AG04449 (cell line): Measurements from ENCODE around the gene PLEKHA8.

Experiments
- CTCF ChIA-PET: fragments of 350-600 bp; formaldehyde crosslinking; extraction: SDS; loops from one replicate; lab custom pipeline; 2021; ENCODE audit warnings: antibody characterized with exemption; lab: Yijun Ruan, JAX
- POLR2A ChIA-PET: fragments of 400-600, 350-600 bp; formaldehyde crosslinking; extraction: SDS; loops from one replicate; lab custom pipeline; 2020; ENCODE audit warnings: antibody characterized with exemption, inconsistent platforms; lab: Yijun Ruan, JAX
- DNase-seq: peaks from one replicate; pipeline ENCODE4 v3.0.0-alpha.2; 2010; ENCODE audit warnings: low read depth, low spot score
- H3K4me3 ChIP-seq: 2 replicates; pipeline ENCODE4 v1.5.1; 2011; ENCODE audit warnings: low read depth, mild to moderate bottlenecking, control low read depth, low read length
- TF ChIP-seq, protein P1 (sequence below): IDR thresholded peaks from one replicate; pipeline ENCODE4 v1.5.1; 2011; ENCODE audit warnings: mild to moderate bottlenecking, moderate library complexity, low read length, control low read depth, inconsistent platforms; ENCODE audit not compliant: insufficient read depth; ENCODE audit errors: missing control alignments

PLEKHA8 gene

DNA sequence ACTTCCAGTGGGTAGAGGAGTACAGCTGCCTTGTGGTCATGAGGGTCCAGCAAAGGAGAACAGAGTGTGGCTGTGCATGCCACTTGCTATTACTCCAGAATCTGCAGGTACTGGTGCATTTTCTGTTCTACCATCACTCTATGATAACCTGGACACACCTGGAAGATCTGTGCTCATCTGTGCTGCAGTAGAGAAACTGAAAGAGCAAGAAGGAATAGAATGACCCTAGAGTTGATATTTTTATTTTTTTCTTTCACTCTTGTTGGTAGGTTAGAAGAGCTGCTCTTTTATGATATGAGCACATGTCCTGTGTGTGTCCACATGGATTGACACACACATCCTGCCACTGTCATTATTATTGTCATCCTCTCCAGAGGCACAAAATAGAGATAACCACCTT is 58.3 kb downstream of the PLEKHA8 start:
- H3K4me3 ChIP-seq, result no peak overlapping the region
- TF ChIP-seq, protein P1, sequence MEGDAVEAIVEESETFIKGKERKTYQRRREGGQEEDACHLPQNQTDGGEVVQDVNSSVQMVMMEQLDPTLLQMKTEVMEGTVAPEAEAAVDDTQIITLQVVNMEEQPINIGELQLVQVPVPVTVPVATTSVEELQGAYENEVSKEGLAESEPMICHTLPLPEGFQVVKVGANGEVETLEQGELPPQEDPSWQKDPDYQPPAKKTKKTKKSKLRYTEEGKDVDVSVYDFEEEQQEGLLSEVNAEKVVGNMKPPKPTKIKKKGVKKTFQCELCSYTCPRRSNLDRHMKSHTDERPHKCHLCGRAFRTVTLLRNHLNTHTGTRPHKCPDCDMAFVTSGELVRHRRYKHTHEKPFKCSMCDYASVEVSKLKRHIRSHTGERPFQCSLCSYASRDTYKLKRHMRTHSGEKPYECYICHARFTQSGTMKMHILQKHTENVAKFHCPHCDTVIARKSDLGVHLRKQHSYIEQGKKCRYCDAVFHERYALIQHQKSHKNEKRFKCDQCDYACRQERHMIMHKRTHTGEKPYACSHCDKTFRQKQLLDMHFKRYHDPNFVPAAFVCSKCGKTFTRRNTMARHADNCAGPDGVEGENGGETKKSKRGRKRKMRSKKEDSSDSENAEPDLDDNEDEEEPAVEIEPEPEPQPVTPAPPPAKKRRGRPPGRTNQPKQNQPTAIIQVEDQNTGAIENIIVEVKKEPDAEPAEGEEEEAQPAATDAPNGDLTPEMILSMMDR, result no peak
- no peak for DNase-seq
- CTCF ChIA-PET, result interaction anchor here (0.5 to 9.3 kb wide), 2 partner anchors 12 to 25 kb away, joined by 3 to 84 read pairs; no protein-coding TSS in a partner anchor
- POLR2A ChIA-PET, result no interaction called here

DNA sequence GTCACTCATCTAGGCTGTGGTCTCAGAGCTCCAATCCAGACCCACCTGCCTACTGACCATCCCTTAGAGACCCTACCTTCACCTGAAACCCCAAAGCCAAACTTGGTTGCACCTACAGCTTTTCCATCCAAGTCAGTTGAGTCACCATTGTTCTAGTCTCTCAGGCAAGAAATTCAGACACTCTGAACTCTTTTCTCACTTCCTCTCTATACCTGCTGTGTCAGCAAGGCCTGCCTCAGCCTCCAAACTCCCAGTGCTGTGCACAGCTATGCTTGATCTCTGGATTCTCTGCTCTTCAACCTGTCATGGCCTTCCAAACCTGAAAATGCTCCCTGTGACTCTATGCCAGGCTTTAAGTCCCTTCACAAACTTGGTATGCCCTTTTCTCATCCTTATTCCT is 59.2 kb downstream of the PLEKHA8 start:
- POLR2A ChIA-PET, result no interaction called here
- no peak overlapping the region for H3K4me3 ChIP-seq
- CTCF ChIA-PET, result interaction anchor here (0.5 to 9.3 kb wide), 3 partner anchors 13 to 47 kb away, joined by 3 to 84 read pairs (median 3); no protein-coding TSS in a partner anchor
- no peak for DNase-seq
- TF ChIP-seq, protein P1, result no peak

DNA sequence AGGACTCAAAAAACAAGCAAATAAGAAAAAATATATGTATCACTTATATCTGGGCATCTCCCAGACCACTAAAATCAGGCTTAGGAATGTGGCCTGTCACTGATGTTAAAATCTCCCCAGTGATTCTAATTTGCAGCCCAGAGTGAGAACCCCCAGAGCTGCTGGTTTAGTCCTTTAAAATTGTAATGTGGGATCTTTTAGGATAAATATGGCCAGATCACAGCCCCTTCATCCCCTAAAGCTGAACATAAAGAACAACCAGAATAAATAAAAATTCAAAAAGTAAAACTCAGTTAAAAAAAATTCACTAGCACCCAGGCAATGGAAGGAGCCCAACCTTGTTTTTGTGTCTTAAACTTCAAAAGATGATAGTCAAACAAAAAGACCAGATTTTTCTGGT is 60.1 kb downstream of the PLEKHA8 start:
- TF ChIP-seq, protein P1, result no peak
- ChIA-PET POLR2A (no interaction called here), CTCF (interaction anchor here (0.8 to 9.3 kb wide), 2 partner anchors 14 to 46 kb away, joined by 3 to 84 read pairs; no protein-coding TSS in a partner anchor)
- no peak for DNase-seq
- H3K4me3 ChIP-seq, result no peak overlapping the region

DNA sequence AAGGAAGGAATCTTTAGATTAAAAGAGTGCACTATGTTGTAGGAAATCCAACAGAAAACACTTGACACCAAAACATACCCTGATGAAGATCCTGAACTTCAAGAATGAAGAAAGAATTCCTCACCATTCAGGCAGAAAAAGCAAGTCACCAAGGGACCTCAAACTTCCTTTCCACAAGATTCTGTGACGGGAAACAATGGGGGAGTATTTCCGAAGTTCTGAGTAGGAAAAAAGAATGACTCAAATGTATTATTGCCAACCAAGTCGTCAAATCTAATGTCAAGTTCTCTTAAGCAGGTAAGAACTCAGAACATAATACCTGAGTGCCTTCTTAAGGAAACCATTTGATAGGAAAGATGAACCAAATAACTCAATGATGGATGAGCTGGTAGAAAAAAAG is 61.9 kb downstream of the PLEKHA8 start:
- no peak for DNase-seq
- ChIA-PET POLR2A (no interaction called here), CTCF (interaction anchor here (1.5 to 9.3 kb wide), 3 partner anchors 12 to 28 kb away, joined by 4 to 84 read pairs (median 6); no protein-coding TSS in a partner anchor)
- no peak overlapping the region for H3K4me3 ChIP-seq
- TF ChIP-seq, protein P1, result no peak

DNA sequence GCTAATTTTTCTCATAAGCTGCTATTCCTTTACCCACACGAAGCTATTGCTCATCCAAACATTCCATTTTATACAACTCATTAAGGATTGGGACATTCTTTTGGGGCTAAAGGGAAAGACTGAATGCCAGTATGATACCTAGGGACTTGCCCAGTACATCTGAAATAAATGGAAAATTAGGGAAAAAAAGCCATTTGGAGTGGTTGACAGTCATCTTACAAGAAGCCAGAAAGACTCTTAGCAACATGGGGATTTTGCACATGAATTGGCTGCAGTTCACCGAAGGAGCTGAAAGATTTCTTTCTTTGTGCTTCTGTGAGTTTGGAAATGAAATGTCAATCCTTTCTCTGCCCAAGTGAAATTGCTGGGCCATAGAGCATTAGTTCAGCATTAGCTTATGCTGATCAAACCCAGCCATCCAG is 63.3 kb downstream of the PLEKHA8 start:
- CTCF ChIA-PET, result interaction anchor here (1.0 to 9.3 kb wide), 2 partner anchors 17 to 169 kb away, joined by 3 to 84 read pairs; no protein-coding TSS in a partner anchor
- POLR2A ChIA-PET, result interaction anchor here (0.9 kb wide), 1 partner anchor 43 kb away, joined by 3 read pairs; the partner anchor contains the start of gene MTURN
- TF ChIP-seq, protein P1, result no peak
- peak; percentile 74 for DNase-seq
- no peak overlapping the region for H3K4me3 ChIP-seq

DNA sequence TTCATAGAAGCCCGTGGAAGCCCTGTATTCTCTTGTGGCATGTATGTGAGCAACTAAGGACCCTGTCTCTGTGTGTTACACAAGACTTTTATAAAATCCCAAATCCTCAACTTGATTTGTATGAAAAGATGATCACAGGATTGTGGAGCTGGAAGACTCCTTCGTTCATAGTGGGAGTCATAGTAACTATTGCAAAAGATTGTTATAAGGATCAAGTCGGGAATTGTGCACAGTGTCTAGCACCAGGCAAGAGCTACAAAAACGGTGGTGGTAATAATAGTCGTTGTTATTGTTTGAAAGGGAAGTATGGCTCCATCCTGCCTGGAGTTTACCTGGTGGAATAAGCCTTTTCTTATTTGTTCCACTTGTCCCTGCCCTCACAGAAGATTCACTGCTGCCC is 63.8 kb downstream of the PLEKHA8 start:
- POLR2A ChIA-PET, result no interaction called here
- no peak for DNase-seq
- H3K4me3 ChIP-seq, result no peak overlapping the region
- TF ChIP-seq, protein P1, result no peak
- CTCF ChIA-PET, result interaction anchor here (1.2 to 9.3 kb wide), 2 partner anchors 18 to 30 kb away, joined by 3 to 84 read pairs; no protein-coding TSS in a partner anchor
